Measurements from ENCODE around the gene LSM6.

- TF ChIP-seq CTCF (IDR thresholded peaks at IDR 0.05 in 8 of 11, conservative IDR thresholded peaks at IDR 0.05 in 3 of 11), result no peak
- no peak for TF ChIP-seq POLR2AphosphoS5 (IDR thresholded peaks at IDR 0.05)
These were observed 53.9 kb downstream of the LSM6 start for GRCh38 chr4:146229406-146229805.
